PC-9 (cell line): ENCODE measurements around the gene RTCA. TPM values are rescaled to one million over a fixed set of nuclear protein-coding genes. Genes with fewer than 3 reads are reported as not detected.

Source experiments
- Bru-seq: library from RNA; stranded (reverse); fragments of 400-500 nt; gene quantifications from one replicate; lab custom pipeline; 2021; lab: Mats Ljungman, UMichigan
- BruChase-seq, 2 experiments: library from RNA; stranded (reverse); fragments of 400-500 nt; gene quantifications; one replicate each; lab custom pipeline; 2021; lab: Mats Ljungman, UMichigan
- BruUV-seq: library from RNA; stranded (reverse); fragments of 400-500 nt; replicated peaks from 2 replicates; lab custom pipeline; 2021; lab: Mats Ljungman, UMichigan
- CTCF ChIA-PET: fragments of 300-600 bp; sonication (Branson Sonifier 250); formaldehyde crosslinking; loops from one replicate; lab custom pipeline; 2022; ENCODE audit warnings: antibody characterized with exemption; lab: Charles Lee
- POLR2A ChIA-PET: fragments of 300-600 bp; sonication (Branson Sonifier 250); formaldehyde crosslinking; loops from one replicate; lab custom pipeline; 2022; ENCODE audit warnings: antibody characterized with exemption; ENCODE audit not compliant: unreplicated experiment; lab: Charles Lee
- DNase-seq, 2 experiments: peaks; one replicate each; pipeline versions ENCODE4 v3.0.0 to v3.0.0-alpha.2; 2015 to 2022; ENCODE audit warnings: mixed read lengths in 1 of 2
- H2AFZ ChIP-seq: fragments of 200-600 bp; sonication (generic); 2 replicates; pipeline ENCODE4 v1.8.1; 2017; ENCODE audit warnings: antibody characterized with exemption
- H3F3A ChIP-seq: fragments of 200-600 bp; sonication (generic); 2 replicates; pipeline ENCODE4 v1.8.1; 2017; ENCODE audit warnings: antibody characterized with exemption, mild to moderate bottlenecking, low read depth; ENCODE audit not compliant: insufficient read depth
- H3K27ac ChIP-seq: fragments of 200-600 bp; sonication (generic); 2 replicates; pipeline ENCODE4 v1.6.1; 2016; ENCODE audit warnings: mixed run types
- H3K27me3 ChIP-seq: fragments of 200-600 bp; sonication (generic); 2 replicates; pipeline ENCODE4 v1.6.1; 2016; ENCODE audit warnings: low read depth, mixed run types; ENCODE audit not compliant: insufficient read depth
- H3K36me3 ChIP-seq: fragments of 200-600 bp; sonication (generic); 2 replicates; pipeline ENCODE4 v1.6.1; 2016; ENCODE audit warnings: low read depth, mixed run types
- H3K4me1 ChIP-seq: fragments of 200-600 bp; sonication (generic); replicated peaks from 2 replicates; pipeline ENCODE4 v1.6.1; 2016; ENCODE audit warnings: mixed run types; ENCODE audit not compliant: insufficient read depth
- H3K4me2 ChIP-seq: fragments of 200-600 bp; sonication (generic); 2 replicates; pipeline ENCODE4 v1.6.1; 2017; ENCODE audit warnings: mixed run types
- H3K4me3 ChIP-seq: fragments of 200-600 bp; sonication (generic); 2 replicates; pipeline ENCODE4 v1.6.1; 2016; ENCODE audit warnings: mixed run types
- H3K79me2 ChIP-seq: fragments of 200-600 bp; sonication (generic); 2 replicates; pipeline ENCODE4 v1.6.1; 2017; ENCODE audit warnings: low read depth, mixed run types
- H3K9me2 ChIP-seq: fragments of 200-600 bp; sonication (generic); 2 replicates; pipeline ENCODE4 v1.8.1; 2017; ENCODE audit warnings: mild to moderate bottlenecking; ENCODE audit not compliant: insufficient read depth
- H3K9me3 ChIP-seq: fragments of 200-600 bp; sonication (generic); 2 replicates; pipeline ENCODE4 v1.8.1; 2016; ENCODE audit warnings: low read depth; ENCODE audit not compliant: insufficient read depth
- H4K20me1 ChIP-seq: fragments of 200-600 bp; sonication (generic); 2 replicates; pipeline ENCODE4 v1.8.1; 2017; ENCODE audit not compliant: insufficient read depth
- EZH2 ChIP-seq: fragments of 200-600 bp; sonication (generic); IDR thresholded peaks from 2 replicates; pipeline ENCODE4 v1.8.0; 2017; ENCODE audit warnings: antibody characterized with exemption, low read depth
- intact Hi-C: fragments of 100-400 bp; cut with micrococcal nuclease; formaldehyde crosslinking; loops from one replicate; pipeline ENCODE4 v1.10.0; 2022; ENCODE audit not compliant: unreplicated experiment
- long read RNA-seq: library from polyadenylated mRNA; stranded (forward); transcript quantifications from one replicate; pipeline ENCODE4 v2.0.0, GENCODE V29; 2022
- total RNA-seq: library from RNA; stranded (reverse); gene quantifications from 2 replicates; pipeline ENCODE4 v1.2.3, GENCODE V29; 2021
- TF ChIP-seq, protein P1 (sequence below): fragments of 200-600 bp; sonication (generic); conservative IDR thresholded peaks from 2 replicates; pipeline ENCODE4 v1.6.1; 2017; ENCODE audit warnings: mixed run types, antibody characterized with exemption, mild to moderate bottlenecking, moderate library complexity

RTCA gene
- total RNA-seq (32.9 and 38.1 TPM in 2 replicates), Bru-seq, nascent RNA (percentile 84 among the genes with signal in this experiment), BruChase-seq, experiment 1, labeled RNA remaining after a 2-hour chase (percentile 84 among the genes with signal in this experiment), BruChase-seq, experiment 2, labeled RNA remaining after a 6-hour chase (percentile 80 among the genes with signal in this experiment)
- long read RNA-seq, transcript RTCA-203 (11 exons, 2,535 nt) = major isoform, 49 of 60 reads
- long read RNA-seq, partial matches to known transcripts = 0 of 60 reads
- long read RNA-seq, other reads (novel, unspliced or antisense) = 11 of 60 reads

DNA sequence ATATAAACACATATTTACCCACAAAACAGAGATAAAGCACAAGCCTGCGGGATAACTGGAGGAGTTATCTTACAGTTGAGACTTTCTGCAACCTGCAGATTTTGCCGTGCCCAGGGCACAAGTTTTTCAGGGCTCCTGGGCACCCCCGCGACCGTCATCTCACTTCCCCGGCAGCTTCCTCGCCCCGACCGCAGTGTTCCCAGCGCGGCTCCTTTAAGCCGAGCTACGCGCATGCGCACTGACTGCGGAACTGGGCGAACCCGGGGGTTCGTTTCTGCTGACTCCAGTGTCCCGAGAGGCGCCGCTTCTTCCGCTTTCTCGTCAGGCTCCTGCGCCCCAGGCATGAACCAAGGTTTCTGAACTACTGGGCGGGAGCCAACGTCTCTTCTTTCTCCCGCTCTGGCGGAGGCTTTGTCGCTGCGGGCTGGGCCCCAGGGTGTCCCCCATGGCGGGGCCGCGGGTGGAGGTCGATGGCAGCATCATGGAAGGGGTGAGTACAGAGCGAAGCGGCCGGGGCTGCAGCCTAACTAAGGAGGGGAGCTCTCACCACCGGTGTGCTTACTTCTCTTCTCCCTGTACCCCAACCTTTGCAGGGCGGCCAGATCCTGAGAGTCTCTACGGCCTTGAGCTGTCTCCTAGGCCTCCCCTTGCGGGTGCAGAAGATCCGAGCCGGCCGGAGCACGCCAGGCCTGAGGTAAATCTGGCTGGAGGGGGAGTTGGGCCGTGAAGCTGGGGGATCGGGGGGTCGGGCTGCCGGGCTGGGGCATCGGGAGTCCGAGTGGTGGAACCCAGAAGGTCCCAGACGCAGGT is at the start of gene RTCA:
Gene RTCA (plus strand): TSS at position 286 of the 810 bp plus-strand sequence. CDS start 160 bp downstream, at position 446.
- intact Hi-C loops = loop anchor here (1.0 to 2.0 kb wide), 4 partner anchors 12 to 133 kb away; partner anchors contain the start of genes CDC14A, DBT, SASS6 and TRMT13
- no peaks in the 10 kb centered on the region for H3K9me3 ChIP-seq
- H3K4me2 ChIP-seq = peak within 1 kb of the TSS; percentile 81
- CTCF ChIA-PET = interaction anchor here (0.6 to 0.9 kb wide), 4 partner anchors 18 to 267 kb away, joined by 3 to 4 read pairs (median 4); no protein-coding TSS in a partner anchor
- peak within 1 kb of the TSS; percentile 76 for H3K4me3 ChIP-seq
- H3K4me1 ChIP-seq = peaks cover 14% of the 10 kb centered on the region
- H3K9me2 ChIP-seq = no peaks in the 10 kb centered on the region
- peak within 1 kb of the TSS; percentile 44 for H3K27ac ChIP-seq
- POLR2A ChIA-PET = interaction anchor here (0.5 to 1.0 kb wide), 9 partner anchors 16 to 786 kb away, joined by 3 to 7 read pairs (median 5); partner anchors contain the start of genes DBT and SLC35A3
- H4K20me1 ChIP-seq = no peaks in the 10 kb centered on the region
- peaks cover 26% of the 10 kb centered on the region for H3K79me2 ChIP-seq
- H3K27me3 ChIP-seq = no peaks in the 10 kb centered on the region
- peaks cover 21% of the 10 kb centered on the region for H3K36me3 ChIP-seq
- peak within 1 kb of the TSS; percentile 98 for H2AFZ ChIP-seq
- peak; percentile 91 to 92 for DNase-seq
- H3F3A ChIP-seq = no peaks in the 10 kb centered on the region; the same call in 1 of the 2 replicates
- BruUV-seq = no TSS peak
- no peak for TF ChIP-seq EZH2
- TF ChIP-seq, protein P1, sequence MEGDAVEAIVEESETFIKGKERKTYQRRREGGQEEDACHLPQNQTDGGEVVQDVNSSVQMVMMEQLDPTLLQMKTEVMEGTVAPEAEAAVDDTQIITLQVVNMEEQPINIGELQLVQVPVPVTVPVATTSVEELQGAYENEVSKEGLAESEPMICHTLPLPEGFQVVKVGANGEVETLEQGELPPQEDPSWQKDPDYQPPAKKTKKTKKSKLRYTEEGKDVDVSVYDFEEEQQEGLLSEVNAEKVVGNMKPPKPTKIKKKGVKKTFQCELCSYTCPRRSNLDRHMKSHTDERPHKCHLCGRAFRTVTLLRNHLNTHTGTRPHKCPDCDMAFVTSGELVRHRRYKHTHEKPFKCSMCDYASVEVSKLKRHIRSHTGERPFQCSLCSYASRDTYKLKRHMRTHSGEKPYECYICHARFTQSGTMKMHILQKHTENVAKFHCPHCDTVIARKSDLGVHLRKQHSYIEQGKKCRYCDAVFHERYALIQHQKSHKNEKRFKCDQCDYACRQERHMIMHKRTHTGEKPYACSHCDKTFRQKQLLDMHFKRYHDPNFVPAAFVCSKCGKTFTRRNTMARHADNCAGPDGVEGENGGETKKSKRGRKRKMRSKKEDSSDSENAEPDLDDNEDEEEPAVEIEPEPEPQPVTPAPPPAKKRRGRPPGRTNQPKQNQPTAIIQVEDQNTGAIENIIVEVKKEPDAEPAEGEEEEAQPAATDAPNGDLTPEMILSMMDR = no peak

- no peaks in the 10 kb centered on the region for H3K79me2 ChIP-seq
- no peaks in the 10 kb centered on the region for H3K27me3 ChIP-seq
- H3K9me2 ChIP-seq = no peaks in the 10 kb centered on the region
- BruUV-seq = no TSS peak
- ChIA-PET POLR2A (interaction anchor here (0.6 kb wide), 2 partner anchors 115 to 712 kb away, joined by 4 read pairs; no protein-coding TSS in a partner anchor), CTCF (no interaction called here)
- no peaks in the 10 kb centered on the region for H4K20me1 ChIP-seq
- no peak overlapping the region for H3K27ac ChIP-seq
- H3K4me3 ChIP-seq = no peak overlapping the region
- intact Hi-C loops = no loop called here
- no peak for DNase-seq
- H3K9me3 ChIP-seq = no peaks in the 10 kb centered on the region
- H3K36me3 ChIP-seq = peaks cover 16% of the 10 kb centered on the region; the same call in 1 of the 2 replicates
- no peak for TF ChIP-seq EZH2
- TF ChIP-seq, protein P1 = no peak
- no peak overlapping the region for H2AFZ ChIP-seq
- H3K4me2 ChIP-seq = no peak overlapping the region
- no peaks in the 10 kb centered on the region for H3F3A ChIP-seq
- H3K4me1 ChIP-seq = no peaks in the 10 kb centered on the region
Observed at GRCh38 chr1:100217834-100218233, 48.2 kb upstream of the RTCA start.

GRCh38 chr1:100219457-100219856 is 46.6 kb upstream of the RTCA start:
- Histone ChIP-seq H3K9me3 (no peaks in the 10 kb centered on the region), H3K79me2 (no peaks in the 10 kb centered on the region), H3K4me3 (no peak overlapping the region), H3K4me2 (no peak overlapping the region), H3K9me2 (no peaks in the 10 kb centered on the region), H4K20me1 (no peaks in the 10 kb centered on the region), H2AFZ (no peak overlapping the region), H3F3A (no peaks in the 10 kb centered on the region), H3K36me3 (peaks cover 16% of the 10 kb centered on the region; the same call in 1 of the 2 replicates), H3K27me3 (no peaks in the 10 kb centered on the region), H3K4me1 (no peaks in the 10 kb centered on the region), H3K27ac (no peak overlapping the region)
- TF ChIP-seq, protein P1 = no peak
- no peak for TF ChIP-seq EZH2
- intact Hi-C loops = no loop called here
- DNase-seq = no peak
- ChIA-PET POLR2A (no interaction called here), CTCF (no interaction called here)
- BruUV-seq = no TSS peak
